Inferior parietal cortex (tissue), 1 donor: Measurements from ENCODE around the gene SUCLG2.

Experiments used
- DNase-seq: peaks from one replicate; pipeline ENCODE4 v3.0.0-alpha.2; 2016; ENCODE audit errors: extremely low spot score

Gene SUCLG2

DNA sequence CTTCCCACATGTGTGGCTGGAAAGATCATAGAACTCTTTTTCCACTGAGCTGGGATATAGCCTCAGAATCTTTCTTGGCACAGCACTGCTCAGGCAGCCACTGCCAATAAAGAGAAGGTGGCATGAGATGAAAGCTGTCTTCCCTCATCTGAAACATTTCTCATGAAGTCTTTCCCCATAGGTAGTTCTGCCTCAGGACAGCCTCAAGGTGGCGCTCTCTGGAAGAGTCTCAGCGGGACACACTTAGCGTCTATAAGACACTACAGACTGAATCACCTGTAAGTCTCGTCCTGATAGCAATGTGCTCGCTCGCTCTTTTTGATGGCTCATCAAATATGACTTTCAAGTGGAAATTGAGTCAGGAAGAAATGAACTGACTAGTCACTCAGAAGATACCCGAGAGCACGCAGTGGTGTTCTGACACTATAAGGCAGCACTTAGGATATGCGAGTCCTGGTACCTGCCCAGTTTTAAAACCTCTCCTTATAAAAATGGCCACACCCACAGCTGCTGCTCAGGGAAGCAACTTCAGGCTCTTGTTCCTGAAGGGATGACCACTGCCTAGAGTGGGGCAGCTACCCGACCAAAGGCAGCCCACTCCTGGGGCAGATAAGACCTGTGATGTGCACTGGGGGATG, 269.5 kb downstream of the SUCLG2 start:
- peak; percentile 61 for DNase-seq

DNA sequence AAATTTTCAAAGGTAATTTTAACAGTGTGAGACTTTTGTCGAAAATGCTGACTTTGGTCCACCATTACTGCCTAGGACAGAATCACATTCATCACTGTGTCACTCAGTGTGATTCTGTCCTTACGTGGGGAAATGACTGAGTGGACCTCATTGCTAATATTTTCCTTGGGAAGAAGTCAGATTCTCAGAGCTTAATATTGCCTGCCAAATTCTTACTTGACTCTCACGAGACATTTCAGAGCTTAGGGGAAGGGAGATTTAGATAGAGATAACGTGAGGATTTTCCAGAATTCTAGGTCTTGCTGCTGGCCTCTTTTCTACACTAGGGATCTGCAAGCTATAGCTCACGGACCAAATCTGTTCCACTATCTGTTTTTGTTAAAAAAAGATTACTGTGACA, 270.4 kb downstream of the SUCLG2 start:
- no peak for DNase-seq

DNA sequence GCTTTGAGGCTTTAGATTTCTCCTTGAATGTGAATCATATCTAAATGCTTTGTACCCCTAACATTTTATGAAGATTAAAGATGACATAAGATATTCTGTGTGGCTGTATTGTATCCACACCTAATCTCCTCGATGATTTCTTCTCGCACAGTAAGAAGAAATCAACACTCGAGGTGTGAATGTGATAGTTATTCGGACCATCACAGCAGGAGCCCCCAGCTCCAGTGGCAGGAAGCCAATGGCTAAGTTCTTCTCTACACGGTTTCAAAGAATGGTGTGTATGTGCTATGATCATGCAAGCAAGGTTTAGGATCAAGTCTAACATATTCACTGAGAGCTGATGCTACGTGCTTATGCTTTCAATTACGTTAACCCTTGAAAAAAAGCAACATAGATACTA, 271.0 kb downstream of the SUCLG2 start:
- DNase-seq: no peak

DNA sequence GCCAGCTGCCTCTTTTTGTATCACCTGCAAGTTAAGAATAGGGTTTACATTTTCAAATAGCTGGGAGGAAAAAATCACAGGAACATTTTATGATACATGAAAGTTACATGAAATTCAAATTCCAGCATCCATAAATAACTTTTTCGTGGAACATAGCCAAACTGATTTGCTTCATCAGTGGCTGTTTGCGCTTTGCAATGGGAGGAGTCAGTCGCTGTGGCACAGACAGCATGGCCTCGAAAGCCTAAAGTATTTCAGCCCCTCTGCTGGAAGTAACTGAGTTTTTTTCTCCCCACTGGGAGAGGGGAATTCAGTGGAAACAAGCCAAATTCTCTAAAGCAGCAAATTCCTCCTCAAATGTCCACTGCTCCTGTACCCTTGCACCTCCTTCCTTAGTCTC, 271.9 kb downstream of the SUCLG2 start:
- no peak for DNase-seq

DNA sequence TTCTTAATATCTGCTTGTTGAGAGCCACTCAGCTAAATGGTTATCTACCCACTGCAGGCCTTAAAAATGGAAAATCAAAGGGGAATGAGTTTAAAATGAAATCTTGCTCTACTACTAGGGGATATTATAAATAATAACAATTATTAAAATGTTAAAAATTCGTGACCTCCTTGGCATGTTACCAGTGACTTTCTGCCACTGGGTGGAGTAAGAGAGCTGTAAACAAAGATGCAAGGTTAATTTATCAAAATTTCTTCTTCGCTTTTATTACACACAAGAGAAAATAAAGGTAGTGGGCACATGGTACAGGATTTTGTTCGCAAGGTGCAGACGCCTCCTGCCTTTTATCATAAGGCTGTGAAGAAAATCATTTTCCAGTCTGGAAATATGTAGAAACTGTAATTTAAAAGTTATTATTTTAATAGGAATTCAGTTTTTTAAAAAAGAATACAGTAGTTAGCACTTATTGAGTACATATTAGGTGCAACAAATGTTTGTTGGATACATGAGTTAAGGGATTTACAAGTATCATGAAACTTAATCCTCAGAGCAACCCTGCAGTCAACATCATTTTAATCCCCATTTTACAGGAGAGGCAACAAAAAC, 272.6 kb downstream of the SUCLG2 start:
- DNase-seq: peak; percentile 44

DNA sequence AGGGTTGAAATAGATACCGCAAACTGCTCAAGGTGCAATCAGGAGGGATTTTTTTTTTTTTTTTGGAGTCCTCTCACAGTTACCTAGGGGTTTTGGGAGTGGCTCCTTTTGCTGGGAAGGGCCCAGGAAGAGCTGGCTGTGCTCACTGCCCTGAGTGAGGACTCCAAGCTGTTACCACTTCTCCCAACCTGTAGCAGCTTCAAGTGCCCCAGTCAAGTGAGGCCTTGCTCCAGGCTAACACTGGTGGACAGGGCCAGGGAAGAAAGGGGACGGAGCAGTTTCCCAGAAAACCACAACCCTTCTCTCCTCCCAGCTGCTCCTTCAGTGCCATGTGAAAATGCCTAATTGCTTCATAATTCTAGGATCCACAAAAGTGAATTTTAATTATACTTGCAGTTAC, 274.3 kb downstream of the SUCLG2 start:
- no peak for DNase-seq

DNA sequence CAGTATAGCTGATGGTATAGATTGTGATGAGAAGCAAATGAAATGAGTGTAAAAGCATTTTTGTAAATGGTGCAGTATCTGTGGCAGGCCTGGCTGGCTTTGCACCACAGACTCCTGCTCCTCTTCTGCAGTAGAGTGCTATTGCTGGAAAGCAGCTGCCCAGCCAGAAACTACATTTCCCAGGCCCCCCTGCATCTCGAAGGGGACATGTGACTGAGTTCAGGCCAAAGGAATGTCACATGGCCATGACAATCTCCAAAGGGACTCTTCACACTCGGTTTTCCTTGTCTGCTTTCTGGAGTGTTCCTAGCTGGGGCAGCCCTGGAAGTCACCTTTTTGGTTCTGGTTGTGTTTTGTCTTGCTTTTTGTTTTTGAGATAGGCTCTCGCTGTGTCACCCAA, 277.1 kb downstream of the SUCLG2 start:
- DNase-seq: no peak

DNA sequence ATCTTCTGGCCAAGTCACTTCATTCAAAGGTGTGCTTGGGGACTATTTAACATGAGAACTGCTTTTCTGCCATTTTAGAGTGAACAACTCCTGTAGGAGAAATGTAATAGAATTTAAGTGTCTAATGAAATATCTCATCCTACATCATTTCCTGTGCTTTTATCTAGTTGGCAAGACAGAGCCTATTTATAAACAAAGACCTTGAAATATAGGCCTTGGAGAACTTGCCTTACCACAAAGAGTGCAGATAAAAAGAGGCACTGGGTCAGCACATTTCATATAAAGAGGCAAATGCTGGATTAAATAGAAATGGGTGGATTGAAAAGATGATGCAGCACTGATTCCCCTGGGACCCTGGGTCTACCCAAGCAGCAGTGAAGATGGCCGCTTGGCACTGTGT, 278.0 kb downstream of the SUCLG2 start:
- no peak for DNase-seq

DNA sequence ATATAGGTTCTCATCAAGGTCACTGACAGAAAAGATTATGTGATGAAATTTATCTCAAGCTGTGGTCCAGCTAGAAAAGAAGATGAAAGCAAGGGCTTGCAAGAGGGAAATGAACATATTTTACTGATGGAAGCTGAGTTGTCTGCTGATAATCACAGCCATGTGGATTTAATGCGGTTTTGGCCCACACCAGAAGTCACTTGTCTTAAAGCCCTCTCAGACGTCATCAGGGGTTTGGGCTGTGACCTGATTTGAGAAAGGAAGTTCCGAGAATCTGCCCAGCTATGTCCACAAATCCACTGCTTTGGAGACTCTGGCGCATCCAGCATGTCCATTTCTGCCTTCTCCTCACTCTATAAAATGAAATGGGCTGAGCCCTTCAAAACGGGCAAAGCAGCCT, 278.4 kb downstream of the SUCLG2 start:
- DNase-seq: no peak

DNA sequence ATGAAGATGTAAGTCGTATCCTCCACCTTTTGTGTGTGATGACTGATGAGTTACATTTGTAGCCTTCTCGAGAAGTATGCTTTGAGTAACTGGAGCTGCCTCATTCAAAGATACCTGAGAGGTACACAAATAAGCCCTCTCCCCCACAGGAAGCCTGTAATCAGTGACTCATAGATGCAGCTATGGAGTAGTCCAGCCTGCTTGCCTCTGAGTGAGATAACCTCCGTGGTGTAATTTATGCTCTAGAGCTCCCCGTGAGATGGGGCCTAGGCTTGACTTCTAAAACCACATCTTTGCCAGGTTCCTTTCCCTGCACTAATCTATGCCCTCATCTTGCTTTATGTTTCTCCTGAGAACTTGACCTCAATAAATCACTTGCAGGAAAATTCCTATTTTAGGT, 291.7 kb downstream of the SUCLG2 start:
- DNase-seq: no peak

DNA sequence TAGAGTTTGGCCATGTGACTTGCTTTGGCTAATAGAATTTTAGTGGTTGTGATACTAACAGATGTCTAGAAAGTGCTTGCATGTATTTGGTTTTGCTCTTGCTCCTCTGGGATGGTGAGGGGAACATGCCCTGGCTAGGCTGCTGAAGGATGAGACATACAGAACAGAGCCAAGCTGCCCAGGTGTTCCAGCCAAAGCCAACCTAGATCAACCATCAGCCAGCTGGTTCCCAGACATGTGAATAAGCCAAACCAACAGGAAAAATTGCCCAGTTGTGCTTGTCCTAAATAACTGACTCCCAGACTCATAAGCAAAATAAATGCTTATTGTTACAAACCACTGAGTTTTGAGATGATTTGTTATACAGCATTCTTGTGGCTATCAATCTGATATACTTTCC, 292.6 kb downstream of the SUCLG2 start:
- no peak for DNase-seq

DNA sequence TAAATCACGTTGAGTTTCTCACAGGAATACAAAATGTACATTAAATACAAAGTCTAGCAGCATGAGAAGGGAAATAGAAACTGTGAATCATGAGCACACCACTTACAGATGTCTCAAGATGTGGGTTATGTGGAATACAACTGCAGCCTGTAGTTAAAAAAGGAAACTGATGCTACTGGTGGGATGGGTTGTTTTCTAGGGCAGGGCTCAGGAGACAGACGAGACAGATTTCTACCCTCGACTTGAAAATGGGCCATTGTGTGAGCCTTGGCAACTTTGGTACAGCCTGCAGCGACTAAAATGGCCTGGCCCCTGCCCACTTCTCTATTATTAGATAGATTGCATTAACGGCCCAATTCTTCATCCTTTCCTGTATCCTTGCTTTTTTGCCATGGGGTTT, 293.1 kb downstream of the SUCLG2 start:
- peak; percentile 47 for DNase-seq

DNA sequence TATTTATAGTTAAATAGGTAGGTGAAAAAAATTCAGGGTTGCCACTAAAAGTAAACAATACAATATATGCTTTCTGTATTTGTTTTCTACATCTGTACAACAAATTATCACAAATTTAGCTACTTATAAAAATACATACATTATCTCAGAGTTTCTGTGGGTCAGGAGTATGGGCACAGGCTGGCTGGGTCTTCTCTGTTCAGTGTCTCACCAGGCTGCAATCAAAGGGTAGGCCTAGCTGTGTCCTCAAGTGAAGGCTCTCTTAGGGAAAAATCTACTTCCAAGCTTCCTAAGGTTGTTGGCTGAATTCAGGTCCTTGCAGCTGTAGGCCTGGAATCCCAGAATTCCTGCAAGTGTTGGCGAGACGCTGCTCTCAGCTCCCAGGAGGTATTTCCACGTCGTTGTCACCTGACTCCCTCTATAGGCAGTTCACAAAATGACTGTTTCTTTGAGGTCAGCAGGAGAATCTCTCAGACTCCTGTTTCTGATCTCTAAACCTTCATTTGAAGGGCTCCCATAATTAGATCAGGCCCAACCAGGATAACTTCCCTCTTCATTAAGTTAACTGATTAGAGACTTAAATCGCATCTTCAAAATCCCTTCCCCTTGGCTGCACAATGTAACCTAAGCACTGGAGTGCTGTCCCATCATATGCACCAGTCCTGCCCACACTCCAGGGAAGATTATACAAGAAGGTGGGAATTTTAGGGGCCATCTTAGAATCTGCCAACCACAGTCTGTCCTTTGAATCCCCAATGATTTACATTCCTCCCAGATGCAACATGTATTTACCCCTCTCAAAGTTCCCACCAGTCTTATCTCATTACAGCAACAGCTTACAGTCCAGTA, 296.6 kb downstream of the SUCLG2 start:
- no peak for DNase-seq

DNA sequence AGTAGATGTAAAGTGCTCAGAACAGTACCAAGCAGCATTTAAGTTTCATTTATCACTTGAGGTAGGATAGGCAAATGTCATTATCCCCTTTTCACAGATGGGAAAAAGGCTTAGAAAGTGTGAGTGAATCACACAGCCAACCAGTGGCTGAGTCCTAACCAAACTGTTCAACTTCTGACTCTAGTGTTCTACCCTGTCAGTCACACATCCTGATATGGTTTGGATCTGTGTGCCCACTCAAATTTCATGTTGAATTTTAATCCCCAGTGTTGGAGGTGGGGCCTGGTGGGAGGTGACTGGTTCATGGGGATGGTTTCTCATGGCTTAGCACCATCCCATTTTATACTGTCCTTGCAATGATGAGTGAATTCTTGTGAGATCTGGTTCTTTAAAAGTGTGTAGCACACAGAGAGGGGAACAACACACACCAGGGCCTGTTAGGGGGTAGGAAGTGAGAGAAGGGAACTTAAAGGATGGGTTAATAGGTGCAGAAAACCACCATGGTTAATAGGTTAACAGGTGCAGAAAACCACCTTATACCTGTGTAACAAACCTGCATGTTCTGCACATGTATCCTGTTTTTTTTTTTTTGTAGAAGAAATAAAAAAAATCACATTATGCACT, 304.7 kb downstream of the SUCLG2 start:
- DNase-seq: no peak

DNA sequence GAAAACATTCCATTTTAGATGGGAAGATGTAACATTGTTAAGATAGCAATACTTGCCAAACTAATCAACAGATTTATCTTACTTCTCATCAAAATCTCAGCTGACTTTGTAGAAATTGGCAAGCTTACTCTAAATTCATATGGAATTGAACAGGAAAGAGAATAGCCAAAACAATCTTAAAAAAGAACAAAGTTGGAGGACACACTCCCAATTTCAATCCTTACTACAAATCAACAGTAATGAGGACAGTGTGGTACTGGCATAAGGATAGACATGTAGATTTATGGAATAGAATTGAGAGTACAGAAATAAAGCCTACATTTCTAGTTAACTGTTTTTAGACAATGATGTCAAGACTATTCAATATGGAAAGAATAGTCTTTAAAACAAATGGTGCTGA, 308.3 kb downstream of the SUCLG2 start:
- DNase-seq: no peak

DNA sequence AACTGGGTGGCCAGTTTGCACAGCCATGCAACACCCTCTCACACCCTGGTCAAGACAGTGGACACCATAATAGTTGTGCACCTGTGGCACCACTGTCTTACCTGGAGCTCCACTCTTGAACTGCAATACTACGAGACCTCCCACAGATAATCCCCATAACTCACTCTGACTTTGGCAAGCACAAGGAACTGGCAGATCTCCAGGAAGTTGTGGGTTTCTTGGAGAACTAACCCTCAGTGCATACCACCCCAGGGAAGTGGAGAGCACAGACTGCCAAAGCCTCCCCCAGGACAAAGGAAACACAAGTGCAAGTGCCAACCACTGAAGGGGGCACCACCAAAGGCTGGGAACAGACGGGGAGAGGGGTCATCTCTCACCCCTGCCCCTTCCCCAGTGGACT, 318.6 kb downstream of the SUCLG2 start:
- no peak for DNase-seq

DNA sequence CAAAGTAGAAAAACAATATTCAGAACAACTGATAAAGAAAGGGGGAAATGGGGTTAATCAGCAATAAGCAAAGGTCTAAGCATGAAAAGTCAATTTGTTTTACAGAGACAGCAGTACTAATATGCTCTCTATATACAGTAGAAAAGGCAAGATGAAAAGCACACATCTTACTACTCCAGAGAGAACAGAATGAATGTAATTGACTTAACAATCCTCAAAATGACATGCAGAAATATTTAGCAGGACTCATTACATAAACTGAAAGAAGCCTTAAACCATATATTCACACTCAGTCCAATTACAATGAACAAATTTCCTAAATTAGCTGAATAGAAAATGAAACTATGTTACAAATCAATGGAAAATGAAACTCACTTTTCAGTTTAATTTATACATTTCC, 319.8 kb downstream of the SUCLG2 start:
- DNase-seq: no peak

DNA sequence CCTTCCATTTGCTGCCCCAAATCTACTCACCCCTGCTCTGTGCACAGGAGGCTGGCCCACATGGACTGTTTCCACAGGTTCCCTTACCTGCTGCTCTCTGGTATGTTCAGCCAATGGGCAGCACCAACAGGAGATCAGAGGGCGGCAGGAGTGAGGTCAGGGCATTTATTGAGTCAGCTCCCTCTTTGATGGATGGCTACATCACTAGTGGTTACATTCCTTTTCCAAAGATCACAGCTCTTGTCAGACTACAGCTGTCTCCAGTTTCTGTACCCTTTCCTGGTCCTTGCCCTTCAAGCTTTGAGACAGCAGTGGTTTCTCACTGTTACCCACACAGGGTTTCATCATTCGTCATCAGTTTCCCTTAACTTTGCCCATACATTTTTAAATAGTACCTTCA, 325.1 kb downstream of the SUCLG2 start:
- no peak for DNase-seq

DNA sequence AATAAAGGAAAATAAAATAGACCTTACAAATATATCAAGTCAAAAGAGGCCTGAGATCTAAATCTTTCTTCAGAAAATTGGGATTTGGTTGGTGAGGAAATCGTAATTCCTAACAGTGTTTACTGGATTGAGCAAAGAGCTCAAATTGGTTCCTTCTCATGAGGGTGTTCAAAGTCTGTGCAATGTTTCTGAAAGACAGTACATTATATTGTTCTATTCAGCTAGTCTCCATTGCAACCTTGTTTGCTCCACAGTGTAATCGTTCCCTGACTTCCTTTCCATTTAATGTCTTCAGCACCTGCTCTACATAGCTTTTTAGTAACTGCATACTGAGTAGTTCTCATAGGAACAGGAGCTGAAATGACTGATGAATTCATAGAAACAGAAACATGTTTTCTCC, 326.8 kb downstream of the SUCLG2 start:
- DNase-seq: no peak

DNA sequence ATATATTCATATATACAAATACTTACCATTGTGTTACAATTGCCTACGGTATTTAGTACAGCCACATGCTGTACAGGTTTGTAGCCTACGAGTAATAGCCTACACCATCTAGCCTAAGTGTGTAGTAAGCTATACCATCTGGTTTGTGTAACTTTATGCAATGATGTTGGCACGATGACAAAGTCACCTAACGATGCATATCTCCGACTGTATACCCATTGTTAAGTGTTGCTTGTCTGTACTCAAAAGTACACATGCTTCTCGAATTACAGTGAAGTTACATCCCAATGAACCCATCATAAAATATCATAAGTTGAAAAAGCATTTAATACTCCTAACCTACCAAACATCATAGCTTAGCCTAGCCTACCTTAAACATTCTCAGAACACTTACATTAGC, 329.2 kb downstream of the SUCLG2 start:
- DNase-seq: no peak
